AG08396 (cell line): ENCODE measurements around the gene SOX12.
"Not testable (repeated sequence)": the region's sequence is repeated elsewhere in the genome, so short reads cannot be mapped to it uniquely, and the experiment has no call there.

Source experiments
- DNase-seq: peaks from one replicate; pipeline ENCODE4 v3.0.0; 2012; ENCODE audit warnings: low spot score, mixed read lengths

The SOX12 gene

GRCh38 chr20:328975-329695, 3.8 kb downstream of the SOX12 start:
- no peak for DNase-seq

GRCh38 chr20:329851-330232, 4.5 kb downstream of the SOX12 start:
- no peak for DNase-seq

- DNase-seq, result peak; percentile 77
These were observed 5.1 kb downstream of the SOX12 start for GRCh38 chr20:330233-331149.

- DNase-seq, result no peak
These were observed 9.2 kb downstream of the SOX12 start for GRCh38 chr20:334578-334977.

GRCh38 chr20:336040-336439, 10.7 kb downstream of the SOX12 start:
- DNase-seq, result not testable (repeated sequence)

GRCh38 chr20:341682-342081, 16.3 kb downstream of the SOX12 start:
- DNase-seq, result peak; percentile 61

- no peak for DNase-seq
These were observed 17.8 kb downstream of the SOX12 start for GRCh38 chr20:343107-343506.

GRCh38 chr20:346033-346639, 20.8 kb downstream of the SOX12 start:
- no peak for DNase-seq

GRCh38 chr20:346640-347316, 21.4 kb downstream of the SOX12 start, which contains the start of gene NRSN2:
NRSN2 (plus strand) TSS chr20:347111; CDS start chr20:349644, 2,533 bp downstream.
- peak; percentile 91 for DNase-seq

GRCh38 chr20:347317-347639, 21.9 kb downstream of the SOX12 start:
- DNase-seq, result no peak

GRCh38 chr20:347640-348484, 22.5 kb downstream of the SOX12 start:
- peak; percentile 99 for DNase-seq

GRCh38 chr20:348972-349841, 23.9 kb downstream of the SOX12 start:
- DNase-seq, result no peak

- DNase-seq, result no peak
These were observed 27.8 kb downstream of the SOX12 start for GRCh38 chr20:353166-353565.

- peak; percentile 87 for DNase-seq
These were observed 29.1 kb downstream of the SOX12 start for GRCh38 chr20:354298-354977.

- DNase-seq, result not testable (repeated sequence)
These were observed 30.8 kb downstream of the SOX12 start for GRCh38 chr20:356154-356553.

- DNase-seq, result no peak
These were observed 31.4 kb downstream of the SOX12 start for GRCh38 chr20:356745-357144.

- DNase-seq, result no peak
These were observed 33.7 kb downstream of the SOX12 start for GRCh38 chr20:358891-359555.

- no peak for DNase-seq
These were observed 36.2 kb downstream of the SOX12 start for GRCh38 chr20:361561-361960.
